Measurements from ENCODE around the gene OGFOD2.
"Not testable (repeated sequence)": the region's sequence is repeated elsewhere in the genome, so short reads cannot be mapped to it uniquely, and the experiment has no call there.

The OGFOD2 gene

DNA sequence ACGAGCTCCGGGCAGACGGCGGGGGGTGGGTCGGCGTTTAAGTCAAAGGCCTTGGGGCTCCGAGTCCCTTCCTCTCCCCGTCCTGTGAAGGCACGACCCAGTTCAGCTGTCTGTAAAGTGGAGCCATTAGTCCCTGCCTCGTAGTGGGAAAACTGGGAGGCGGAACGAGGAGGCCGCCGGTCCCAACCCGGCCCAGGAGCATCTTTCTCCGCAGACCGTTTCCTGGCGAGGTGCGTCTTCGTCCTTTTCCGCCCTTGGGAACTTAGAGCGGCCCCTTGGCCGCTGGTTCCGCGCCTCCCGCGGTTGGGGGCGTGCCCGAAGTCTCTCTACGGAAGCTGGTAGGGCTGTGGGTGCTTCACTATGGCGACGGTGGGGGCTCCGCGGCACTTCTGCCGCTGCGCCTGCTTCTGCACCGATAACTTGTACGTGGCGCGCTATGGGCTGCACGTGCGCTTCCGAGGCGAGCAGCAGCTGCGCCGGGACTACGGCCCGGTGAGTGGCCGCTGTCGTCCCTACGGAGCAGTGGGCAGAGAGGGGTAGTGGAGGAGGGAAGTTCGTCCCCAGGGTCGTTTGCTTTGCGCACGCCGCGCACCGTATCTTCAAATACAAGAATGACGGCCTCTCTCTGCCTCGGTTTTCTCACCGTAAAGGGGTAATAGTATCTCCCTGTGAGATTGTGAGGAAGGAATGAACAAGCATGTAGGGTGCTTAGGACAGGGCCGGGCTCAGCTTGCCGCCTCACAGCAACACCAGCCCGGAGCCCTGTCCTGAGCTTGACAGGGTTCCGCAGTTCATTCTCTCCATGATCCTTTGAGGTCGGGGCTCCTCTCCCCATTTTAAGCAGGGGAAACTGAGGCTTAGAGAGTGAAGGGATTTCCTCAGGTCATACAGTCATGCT, at the start of gene OGFOD2:
TSS of gene OGFOD2 (plus strand) at position 353 of the 898 bp plus-strand sequence. CDS start at position 361, 8 bp downstream.
- H3K9ac ChIP-seq (ENCODE audit: low read depth, low read length), result peak within 1 kb of the TSS; percentile 99
- no peaks in the 10 kb centered on the region; the same call in 1 of the 2 replicates for H3K4me1 ChIP-seq (ENCODE audit: insufficient read depth, low read length)
- H3K9me3 ChIP-seq (ENCODE audit: control insufficient read depth, insufficient read depth, low read length), result no peaks in the 10 kb centered on the region
- H3K36me3 ChIP-seq (ENCODE audit: insufficient read depth, low read length), result no peaks in the 10 kb centered on the region

DNA sequence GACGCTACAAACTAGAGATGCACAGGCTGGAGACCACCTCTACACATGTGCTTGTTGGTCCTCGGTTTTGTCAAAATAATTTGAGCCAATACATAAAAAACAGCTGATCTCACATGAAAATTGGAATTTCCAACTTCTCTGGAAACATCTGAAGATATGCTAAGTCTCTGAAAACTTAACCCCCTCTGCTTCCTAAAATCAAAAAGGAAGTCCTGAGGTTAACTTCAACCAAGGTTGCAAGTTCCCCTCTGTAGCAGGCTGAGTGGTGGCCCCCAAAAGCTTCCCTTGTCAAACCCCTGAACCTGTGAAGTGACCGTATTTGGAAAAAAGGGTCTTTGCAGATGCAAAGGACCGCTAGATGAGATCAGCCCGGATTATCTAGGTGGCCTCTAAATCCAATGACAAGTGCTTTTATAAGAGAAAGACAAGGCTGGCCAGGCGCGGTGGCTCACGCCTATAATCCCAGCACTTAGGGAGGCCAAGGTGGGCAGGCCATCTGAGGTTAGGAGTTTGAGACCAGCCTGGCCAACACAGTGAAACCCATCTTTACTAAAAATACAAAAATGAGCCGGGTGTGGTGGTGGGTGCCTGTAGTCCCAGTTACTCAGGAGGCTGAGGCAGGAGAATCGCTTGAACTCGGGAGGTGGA, 47.2 kb upstream of the OGFOD2 start:
- no peaks in the 10 kb centered on the region for H3K36me3 ChIP-seq (ENCODE audit: insufficient read depth, low read length)
- no peak overlapping the region for H3K9ac ChIP-seq (ENCODE audit: low read depth, low read length)
- no peaks in the 10 kb centered on the region for H3K4me1 ChIP-seq (ENCODE audit: insufficient read depth, low read length)
- H3K9me3 ChIP-seq (ENCODE audit: control insufficient read depth, insufficient read depth, low read length), result no peaks in the 10 kb centered on the region

GRCh38 chr12:122928404-122929147, 46.5 kb upstream of the OGFOD2 start:
- H3K9ac ChIP-seq (ENCODE audit: low read depth, low read length), result no peak overlapping the region

DNA sequence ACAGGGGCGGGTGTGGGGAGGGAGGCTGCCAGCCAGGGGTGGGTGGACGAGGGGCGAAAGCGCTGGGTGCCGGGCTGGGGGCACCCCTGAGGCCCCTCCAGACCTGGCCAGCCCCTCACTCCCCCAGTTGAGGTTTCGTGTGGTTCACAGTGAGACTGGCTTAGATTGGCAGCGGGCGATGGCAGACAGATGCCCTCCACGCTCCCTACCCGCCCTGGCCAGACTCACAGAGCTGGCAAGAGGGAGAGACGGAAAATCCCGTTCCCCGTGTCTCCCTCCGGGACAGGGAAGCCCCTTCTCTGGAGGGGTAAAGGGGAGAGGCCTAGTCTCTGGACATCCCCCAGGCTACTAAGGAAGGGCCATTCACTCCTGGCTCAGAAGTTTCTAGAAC, 45.9 kb upstream of the OGFOD2 start:
- Histone ChIP-seq H3K36me3 (ENCODE audit: insufficient read depth, low read length) (no peaks in the 10 kb centered on the region), H3K4me1 (ENCODE audit: insufficient read depth, low read length) (no peaks in the 10 kb centered on the region), H3K9ac (ENCODE audit: low read depth, low read length) (no peak overlapping the region), H3K9me3 (ENCODE audit: control insufficient read depth, insufficient read depth, low read length) (no peaks in the 10 kb centered on the region)

More at GRCh38 chr12:122928404-122929147, 46.5 kb upstream of the OGFOD2 start:
- Histone ChIP-seq H3K4me1 (ENCODE audit: insufficient read depth, low read length) (no peaks in the 10 kb centered on the region), H3K9me3 (ENCODE audit: control insufficient read depth, insufficient read depth, low read length) (no peaks in the 10 kb centered on the region), H3K36me3 (ENCODE audit: insufficient read depth, low read length) (no peaks in the 10 kb centered on the region)

DNA sequence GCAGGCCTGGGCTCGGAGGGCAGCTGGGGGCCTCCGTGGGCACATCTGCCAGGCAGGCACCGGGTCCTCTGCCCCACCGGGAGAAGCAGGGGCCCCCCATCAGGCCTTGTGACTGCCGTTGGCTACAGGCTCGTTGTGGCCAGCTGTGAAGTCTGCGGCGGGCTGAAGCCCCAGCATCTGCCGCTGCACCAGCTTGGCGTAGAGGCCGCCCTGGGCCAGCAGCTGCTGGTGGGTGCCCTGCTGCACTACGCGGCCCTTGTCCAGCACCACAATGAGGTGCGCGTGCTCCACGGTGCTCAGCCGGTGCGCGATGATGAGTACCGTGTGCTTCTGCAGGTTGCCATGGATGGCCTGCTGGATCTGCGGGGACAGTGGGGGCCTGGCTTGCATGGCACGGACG, 45.2 kb upstream of the OGFOD2 start:
- H3K9ac ChIP-seq (ENCODE audit: low read depth, low read length), result no peak overlapping the region

DNA sequence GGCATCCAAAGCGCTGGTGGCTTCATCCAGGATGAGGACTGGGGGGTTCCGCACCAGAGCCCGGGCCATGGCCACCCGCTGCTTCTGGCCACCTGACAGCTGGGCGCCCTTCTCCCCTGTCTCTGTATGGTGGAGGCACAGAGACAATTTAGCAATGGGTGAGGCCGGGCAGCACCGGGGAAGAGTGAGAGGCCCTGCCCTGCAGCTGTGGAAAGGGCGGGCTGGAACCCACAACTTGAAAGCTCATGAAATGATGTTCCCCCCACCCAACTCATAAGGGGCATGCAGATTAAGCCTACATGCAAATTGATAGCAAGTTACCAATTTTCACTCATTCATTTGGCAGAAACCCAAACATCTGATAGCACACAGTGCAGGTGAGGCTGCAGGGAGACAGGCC, 42.8 kb upstream of the OGFOD2 start:
- H3K9ac ChIP-seq (ENCODE audit: low read depth, low read length), result no peak overlapping the region
- no peaks in the 10 kb centered on the region for H3K4me1 ChIP-seq (ENCODE audit: insufficient read depth, low read length)
- H3K9me3 ChIP-seq (ENCODE audit: control insufficient read depth, insufficient read depth, low read length), result no peaks in the 10 kb centered on the region
- H3K36me3 ChIP-seq (ENCODE audit: insufficient read depth, low read length), result no peaks in the 10 kb centered on the region

More for the DNA sequence above, 45.2 kb upstream of the OGFOD2 start:
- H3K36me3 ChIP-seq (ENCODE audit: insufficient read depth, low read length), result no peaks in the 10 kb centered on the region
- H3K9me3 ChIP-seq (ENCODE audit: control insufficient read depth, insufficient read depth, low read length), result no peaks in the 10 kb centered on the region
- H3K4me1 ChIP-seq (ENCODE audit: insufficient read depth, low read length), result no peaks in the 10 kb centered on the region

GRCh38 chr12:122934722-122935121, 40.3 kb upstream of the OGFOD2 start:
- H3K9me3 ChIP-seq (ENCODE audit: control insufficient read depth, insufficient read depth, low read length), result no peaks in the 10 kb centered on the region
- no peaks in the 10 kb centered on the region for H3K4me1 ChIP-seq (ENCODE audit: insufficient read depth, low read length)
- H3K9ac ChIP-seq (ENCODE audit: low read depth, low read length), result no peak overlapping the region
- H3K36me3 ChIP-seq (ENCODE audit: insufficient read depth, low read length), result no peaks in the 10 kb centered on the region

- Histone ChIP-seq H3K4me1 (ENCODE audit: insufficient read depth, low read length) (no peaks in the 10 kb centered on the region), H3K9me3 (ENCODE audit: control insufficient read depth, insufficient read depth, low read length) (no peaks in the 10 kb centered on the region), H3K9ac (ENCODE audit: low read depth, low read length) (no peak overlapping the region), H3K36me3 (ENCODE audit: insufficient read depth, low read length) (no peaks in the 10 kb centered on the region)
Measured at GRCh38 chr12:122935318-122935717, 39.7 kb upstream of the OGFOD2 start.

DNA sequence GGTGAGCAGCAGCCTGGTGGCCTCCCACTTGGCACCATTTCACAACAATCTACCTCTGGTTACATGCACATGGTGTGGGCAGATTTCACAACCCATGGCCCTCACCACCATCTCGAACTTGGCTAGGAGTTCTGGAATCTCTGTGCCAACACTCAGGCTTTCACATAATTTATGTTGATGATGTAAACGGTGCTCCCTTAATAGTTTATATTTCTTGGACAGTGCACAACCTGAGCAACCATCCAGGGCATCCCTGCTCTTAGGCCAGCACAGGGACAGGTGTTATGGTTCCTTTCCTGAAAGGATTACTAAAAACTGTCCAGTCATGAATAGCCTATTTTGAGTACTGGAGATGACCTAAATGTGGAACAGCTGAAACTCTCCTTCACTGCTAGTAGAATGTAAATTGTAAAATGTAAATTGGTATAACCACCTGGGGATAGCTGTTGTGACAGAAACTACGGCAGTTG, 37.4 kb upstream of the OGFOD2 start:
- Histone ChIP-seq H3K9me3 (ENCODE audit: control insufficient read depth, insufficient read depth, low read length) (no peaks in the 10 kb centered on the region), H3K9ac (ENCODE audit: low read depth, low read length) (no peak overlapping the region)

GRCh38 chr12:122939125-122939524, 35.9 kb upstream of the OGFOD2 start:
- Histone ChIP-seq H3K36me3 (ENCODE audit: insufficient read depth, low read length) (no peaks in the 10 kb centered on the region), H3K9ac (ENCODE audit: low read depth, low read length) (no peak overlapping the region), H3K9me3 (ENCODE audit: control insufficient read depth, insufficient read depth, low read length) (no peaks in the 10 kb centered on the region), H3K4me1 (ENCODE audit: insufficient read depth, low read length) (no peaks in the 10 kb centered on the region)

More for the DNA sequence above, 37.4 kb upstream of the OGFOD2 start:
- Histone ChIP-seq H3K36me3 (ENCODE audit: insufficient read depth, low read length) (no peaks in the 10 kb centered on the region), H3K4me1 (ENCODE audit: insufficient read depth, low read length) (no peaks in the 10 kb centered on the region)

- not testable (repeated sequence) for H3K4me1 ChIP-seq (ENCODE audit: insufficient read depth, low read length); H3K36me3 ChIP-seq (ENCODE audit: insufficient read depth, low read length); H3K9ac ChIP-seq (ENCODE audit: low read depth, low read length); H3K9me3 ChIP-seq (ENCODE audit: control insufficient read depth, insufficient read depth, low read length)
Measured at GRCh38 chr12:122941351-122941750, 33.7 kb upstream of the OGFOD2 start.

DNA sequence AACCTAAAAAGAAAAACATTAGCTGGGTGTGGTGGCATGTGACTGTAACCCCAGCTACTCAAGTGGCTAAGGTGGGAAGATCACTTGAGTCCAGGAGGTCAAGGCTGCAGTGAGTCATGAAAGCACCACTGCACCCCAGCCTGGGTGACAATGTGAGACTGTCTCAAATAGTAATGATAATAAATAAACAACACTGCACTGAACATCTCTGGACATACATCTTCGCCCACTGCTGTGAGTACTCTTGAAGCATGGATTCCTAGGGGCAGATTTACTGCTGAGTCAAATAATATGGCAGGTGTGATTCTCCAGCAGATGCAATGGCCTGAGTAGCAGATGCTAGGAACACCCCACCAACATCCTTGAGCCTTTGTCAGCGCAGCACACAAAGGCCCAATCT, 32.4 kb upstream of the OGFOD2 start:
- H3K36me3 ChIP-seq (ENCODE audit: insufficient read depth, low read length), result no peaks in the 10 kb centered on the region
- no peaks in the 10 kb centered on the region for H3K9me3 ChIP-seq (ENCODE audit: control insufficient read depth, insufficient read depth, low read length)
- H3K4me1 ChIP-seq (ENCODE audit: insufficient read depth, low read length), result peaks cover 10% of the 10 kb centered on the region; the same call in 1 of the 2 replicates
- no peak overlapping the region for H3K9ac ChIP-seq (ENCODE audit: low read depth, low read length)

DNA sequence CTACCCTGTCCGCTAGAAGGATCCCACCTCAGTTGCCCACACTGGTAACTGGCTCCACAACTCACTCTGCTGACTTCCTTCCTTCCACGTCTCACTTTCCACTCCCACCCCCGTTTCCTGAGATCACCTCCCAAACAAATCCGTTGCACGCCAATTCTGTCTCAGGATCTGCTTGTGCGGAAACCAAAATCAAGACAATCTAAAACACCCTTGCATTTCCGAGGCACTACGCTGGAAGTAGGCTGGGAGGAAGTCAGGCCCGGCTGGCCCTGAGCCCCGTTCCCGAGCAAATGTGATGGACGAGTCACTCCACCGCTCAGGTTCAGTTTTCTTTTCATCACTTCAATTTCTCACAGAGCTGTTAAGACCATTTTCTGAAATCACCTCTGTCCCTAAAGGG, 31.8 kb upstream of the OGFOD2 start:
- H3K4me1 ChIP-seq (ENCODE audit: insufficient read depth, low read length), result peaks cover 10% of the 10 kb centered on the region; the same call in 1 of the 2 replicates
- H3K9ac ChIP-seq (ENCODE audit: low read depth, low read length), result no peak overlapping the region
- no peaks in the 10 kb centered on the region for H3K36me3 ChIP-seq (ENCODE audit: insufficient read depth, low read length)
- H3K9me3 ChIP-seq (ENCODE audit: control insufficient read depth, insufficient read depth, low read length), result no peaks in the 10 kb centered on the region

Measured in ES-I3 (cell line).